Endothelial cell (in vitro differentiated cells): ENCODE measurements around the gene CNIH1. TPM values are rescaled to one million over a fixed set of nuclear protein-coding genes. Genes with fewer than 3 reads are reported as not detected.
"Not testable (repeated sequence)": the region's sequence is repeated elsewhere in the genome, so short reads cannot be mapped to it uniquely, and the experiment has no call there.

Source experiments
- DNase-seq: peaks from one replicate; pipeline ENCODE4 v3.0.0; 2021; ENCODE audit warnings: low spot score
- H3K27ac Mint-ChIP-seq: one replicate; pipeline ENCODE4 v1.8.0; 2021; ENCODE audit warnings: mixed read lengths, inconsistent platforms; ENCODE audit not compliant: unreplicated experiment
- H3K27me3 Mint-ChIP-seq: one replicate; pipeline ENCODE4 v1.8.0; 2021; ENCODE audit warnings: mild to moderate bottlenecking, moderate library complexity, mixed read lengths, inconsistent platforms; ENCODE audit not compliant: unreplicated experiment
- H3K36me3 Mint-ChIP-seq: one replicate; pipeline ENCODE4 v1.8.0; 2021; ENCODE audit warnings: mild to moderate bottlenecking, low read depth, mixed read lengths, inconsistent platforms; ENCODE audit not compliant: unreplicated experiment
- H3K4me1 Mint-ChIP-seq: one replicate; pipeline ENCODE4 v1.8.0; 2021; ENCODE audit warnings: mild to moderate bottlenecking, mixed read lengths, inconsistent platforms; ENCODE audit not compliant: unreplicated experiment
- H3K4me3 Mint-ChIP-seq: one replicate; pipeline ENCODE4 v1.8.0; 2021; ENCODE audit warnings: mild to moderate bottlenecking, mixed read lengths, inconsistent platforms; ENCODE audit not compliant: unreplicated experiment
- H3K9me3 Mint-ChIP-seq: one replicate; pipeline ENCODE4 v1.8.0; 2021; ENCODE audit warnings: mixed read lengths, inconsistent platforms; ENCODE audit not compliant: unreplicated experiment
- CTCF ChIP-seq: fragments of 200-600 bp; sonication (generic); IDR thresholded peaks from one replicate; pipeline ENCODE4 v1.5.0; 2021; ENCODE audit warnings: antibody characterized with exemption; ENCODE audit not compliant: unreplicated experiment
- total RNA-seq: library from RNA; stranded (reverse); fragmentation: NEBNext Ultra II Directional; extraction: Animal tissue kit (Norgen Biotek cat#: 25700); gene quantifications from one replicate; pipeline ENCODE4 v1.2.1, GENCODE V29; 2021; ENCODE audit not compliant: unreplicated experiment

The CNIH1 gene
- total RNA-seq, 1 donor from 2014 or later = 87.8 TPM

- Mint-ChIP-seq H3K4me3 (no peak overlapping the region), H3K4me1 (peaks cover 8% of the 10 kb centered on the region), H3K27ac (no peak overlapping the region), H3K27me3 (peaks cover 6% of the 10 kb centered on the region), H3K9me3 (no peaks in the 10 kb centered on the region), H3K36me3 (no peaks in the 10 kb centered on the region)
- no peak for TF ChIP-seq CTCF
- DNase-seq = no peak
These were observed 46.6 kb downstream of the CNIH1 start for GRCh38 chr14:54394596-54394995.

- not testable (repeated sequence) for H3K4me3 Mint-ChIP-seq, DNase-seq, H3K9me3 Mint-ChIP-seq
These were observed 47.9 kb downstream of the CNIH1 start for GRCh38 chr14:54392986-54393884.

GRCh38 chr14:54392131-54392859 is 48.9 kb downstream of the CNIH1 start:
- no peak for DNase-seq
- Mint-ChIP-seq H3K4me1 (peaks cover 3% of the 10 kb centered on the region), H3K27me3 (peaks cover 6% of the 10 kb centered on the region), H3K36me3 (no peaks in the 10 kb centered on the region), H3K27ac (no peak overlapping the region), H3K9me3 (no peaks in the 10 kb centered on the region), H3K4me3 (no peak overlapping the region)
- no peak for TF ChIP-seq CTCF

More at GRCh38 chr14:54392986-54393884, 47.9 kb downstream of the CNIH1 start:
- H3K36me3 Mint-ChIP-seq, H3K27ac Mint-ChIP-seq, H3K27me3 Mint-ChIP-seq, H3K4me1 Mint-ChIP-seq: not testable (repeated sequence)

- H3K27ac Mint-ChIP-seq = no peak overlapping the region
- peaks cover 6% of the 10 kb centered on the region for H3K4me1 Mint-ChIP-seq
- no peaks in the 10 kb centered on the region for H3K9me3 Mint-ChIP-seq
- H3K36me3 Mint-ChIP-seq = no peaks in the 10 kb centered on the region
- H3K4me3 Mint-ChIP-seq = no peak overlapping the region
- H3K27me3 Mint-ChIP-seq = peaks cover 2% of the 10 kb centered on the region
- no peak for DNase-seq
- TF ChIP-seq CTCF = no peak
These were observed 53.8 kb downstream of the CNIH1 start for GRCh38 chr14:54387328-54387727.

- H3K4me3 Mint-ChIP-seq = no peak overlapping the region
- H3K27me3 Mint-ChIP-seq = no peaks in the 10 kb centered on the region
- H3K4me1 Mint-ChIP-seq = peaks cover 9% of the 10 kb centered on the region
- H3K9me3 Mint-ChIP-seq = no peaks in the 10 kb centered on the region
- DNase-seq = no peak
- H3K27ac Mint-ChIP-seq = no peak overlapping the region
- H3K36me3 Mint-ChIP-seq = no peaks in the 10 kb centered on the region
- TF ChIP-seq CTCF = no peak
These were observed 55.6 kb downstream of the CNIH1 start for GRCh38 chr14:54385556-54385955.
